GM12878 (cell line): ENCODE results near the gene TTC31.

ENCODE experiments used
- CTCF ChIP-seq, 3 experiments: IDR thresholded peaks in 2 of 3; conservative IDR thresholded peaks in 1 of 3; 2 replicates each; pipeline ENCODE4 v1.5.1; 2011; ENCODE audit warnings: low read depth in 3 of 3, low read length in 3 of 3, mild to moderate bottlenecking in 3 of 3, control low read depth in 2 of 3, moderate library complexity in 2 of 3, inconsistent platforms in 1 of 3, mixed read lengths in 1 of 3; ENCODE audit not compliant: control insufficient read depth in 2 of 3, insufficient read depth in 1 of 3; ENCODE audit errors: extremely low read depth in 1 of 3
- IRF4 ChIP-seq: IDR thresholded peaks from 2 replicates; pipeline ENCODE4 v1.6.1; 2011; ENCODE audit warnings: low read depth, low read length
- NR2C2 ChIP-seq: IDR thresholded peaks from 2 replicates; pipeline ENCODE4 v1.6.1; 2011; ENCODE audit warnings: borderline replicate concordance, low read depth; ENCODE audit not compliant: control insufficient read depth, insufficient read length
- POLR2A ChIP-seq: IDR thresholded peaks from 2 replicates; pipeline ENCODE4 v1.6.1; 2011; ENCODE audit warnings: low read depth, mild to moderate bottlenecking, low read length
- REST ChIP-seq: IDR thresholded peaks from 2 replicates; pipeline ENCODE4 v1.6.1; 2012; ENCODE audit warnings: mild to moderate bottlenecking, low read depth, low read length
- SP1 ChIP-seq: IDR thresholded peaks from one replicate; pipeline ENCODE4 v1.6.1; 2011; ENCODE audit warnings: low read depth, low read length
- USF2 ChIP-seq: IDR thresholded peaks from 2 replicates; pipeline ENCODE4 v1.6.1; 2011; ENCODE audit warnings: low read depth, low read length, improper control_type of control experiment, borderline replicate concordance

- TF ChIP-seq POLR2A, result no peak
- no peak for TF ChIP-seq SP1
- TF ChIP-seq CTCF (IDR thresholded peaks at IDR 0.05 in 2 of 3, conservative IDR thresholded peaks at IDR 0.05 in 1 of 3; ENCODE audit: control insufficient read depth in 2 of 3, extremely low read depth in 1 of 3, insufficient read depth in 1 of 3, low read depth in 3 of 3, low read length in 3 of 3), result no peak
- no peak for TF ChIP-seq IRF4
- TF ChIP-seq NR2C2, result no peak
- no peak for TF ChIP-seq REST
- TF ChIP-seq USF2, result no peak
Observed at GRCh38 chr2:74464406-74464805, 18.5 kb upstream of the TTC31 start.
